NCI-H748 (cell line): ENCODE measurements around the gene MRPS18C.

ENCODE experiments used
- DNase-seq: peaks from one replicate; lab custom pipeline; 2025; ENCODE audit not compliant: unreplicated experiment; lab: John Stamatoyannopoulos, UW

The MRPS18C gene

DNA sequence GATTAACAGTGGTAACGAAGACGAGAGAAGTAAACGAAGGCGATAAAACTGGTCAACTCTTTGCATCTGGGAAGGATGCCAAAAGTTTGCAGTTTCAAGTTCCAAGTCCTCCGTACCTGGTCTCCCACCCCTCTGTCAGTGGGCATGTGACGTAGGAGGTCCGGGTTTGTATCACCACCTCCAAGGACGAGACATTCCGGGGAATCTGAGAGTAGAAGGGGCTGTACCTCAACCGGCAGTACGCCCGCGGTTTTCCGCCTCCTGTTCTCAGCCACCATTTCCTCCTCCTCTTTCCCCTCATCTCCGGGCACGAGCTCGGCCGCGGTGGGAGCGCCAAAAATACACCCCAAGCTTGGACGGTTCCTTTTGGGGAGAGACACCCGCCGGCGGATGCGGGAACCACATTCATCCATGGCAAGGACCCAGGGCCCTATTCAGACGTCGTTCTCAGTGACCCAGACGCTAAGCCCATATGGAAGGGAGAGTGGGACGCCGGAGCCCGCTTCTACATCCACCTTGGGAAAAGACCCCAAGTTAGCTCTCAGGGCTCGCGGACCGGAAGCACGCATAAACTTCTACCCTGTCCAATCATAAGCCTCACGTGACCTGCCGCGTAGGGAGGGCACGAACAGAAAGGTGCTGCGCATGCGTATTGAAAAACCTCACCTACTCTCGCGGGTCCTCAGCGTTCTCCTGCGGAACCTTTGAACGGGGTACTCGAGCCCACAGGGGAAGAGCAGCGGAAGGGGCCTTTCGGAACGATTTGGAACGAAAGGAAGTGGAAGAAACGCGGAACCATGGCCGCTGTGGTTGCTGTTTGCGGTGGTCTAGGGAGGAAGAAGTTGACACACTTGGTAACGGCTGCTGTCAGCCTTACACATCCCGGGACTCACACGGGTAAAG lies at the start of gene MRPS18C, which contains the start of gene HELQ:
Gene MRPS18C, plus strand, starts transcription at position 778 of the 903 bp plus-strand sequence. Its CDS starts 20 bp downstream, at position 798.
Gene HELQ, minus strand, starts transcription at position 543 of the 903 bp plus-strand sequence. Its CDS starts 130 bp downstream, at position 413.
- DNase-seq, result peak; percentile 97

DNA sequence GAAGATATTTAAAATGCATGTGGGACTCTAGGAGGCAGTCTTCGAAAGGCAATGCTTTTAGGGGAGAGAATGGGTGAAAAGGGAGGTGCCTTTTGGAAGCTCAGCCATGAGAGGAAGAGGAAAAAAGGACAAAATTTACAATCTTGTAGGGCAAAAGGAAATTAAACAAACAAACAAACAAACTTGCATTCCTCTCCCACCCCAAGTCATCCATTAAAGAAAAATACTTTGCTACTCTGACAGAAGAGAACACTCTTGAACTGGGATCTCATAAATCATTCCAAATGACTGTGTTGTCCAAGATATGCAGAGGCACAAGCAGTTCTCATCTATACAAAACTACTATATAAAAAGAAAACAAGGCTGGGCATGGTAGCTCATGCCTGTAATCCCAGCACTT lies 47.0 kb upstream of the MRPS18C start:
- no peak for DNase-seq

DNA sequence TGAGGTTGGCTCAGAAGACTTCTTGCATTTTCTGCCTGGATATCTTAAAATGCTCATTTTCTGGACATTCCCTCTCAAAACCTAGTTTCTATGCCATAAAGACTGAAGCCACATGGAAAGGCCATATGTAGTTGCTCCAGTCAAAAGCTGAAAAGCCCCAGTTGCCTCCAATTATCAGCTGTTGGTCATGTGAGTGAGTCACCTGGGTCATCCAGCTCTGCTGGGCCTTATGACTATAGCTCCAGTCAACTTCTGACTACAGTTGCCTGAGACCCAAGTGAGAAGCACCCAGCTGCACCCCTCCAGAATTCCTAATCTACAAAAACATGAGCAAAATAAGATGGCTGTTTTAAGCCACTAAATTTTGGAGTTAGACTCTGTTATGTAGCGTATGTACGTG lies 42.2 kb upstream of the MRPS18C start:
- DNase-seq, result no peak

DNA sequence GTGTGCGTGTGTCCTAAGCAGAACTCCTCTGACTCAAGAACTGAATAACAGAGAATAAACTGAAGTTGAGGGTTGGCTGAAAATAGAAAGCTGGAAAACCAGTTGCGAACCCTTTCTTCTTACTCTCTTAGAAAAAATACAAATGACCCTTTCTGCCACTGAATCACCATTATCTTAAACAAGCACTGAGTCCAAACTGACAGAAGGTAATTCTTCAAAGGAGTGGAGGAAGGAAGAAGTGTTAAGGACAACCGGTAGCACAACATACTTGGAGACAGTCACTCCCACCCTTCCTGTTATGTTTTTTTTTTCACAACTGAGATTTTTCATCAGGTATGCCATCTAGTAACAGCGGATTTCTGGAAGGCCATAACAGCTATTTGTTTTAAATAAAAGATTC lies 38.3 kb upstream of the MRPS18C start:
- DNase-seq, result no peak

DNA sequence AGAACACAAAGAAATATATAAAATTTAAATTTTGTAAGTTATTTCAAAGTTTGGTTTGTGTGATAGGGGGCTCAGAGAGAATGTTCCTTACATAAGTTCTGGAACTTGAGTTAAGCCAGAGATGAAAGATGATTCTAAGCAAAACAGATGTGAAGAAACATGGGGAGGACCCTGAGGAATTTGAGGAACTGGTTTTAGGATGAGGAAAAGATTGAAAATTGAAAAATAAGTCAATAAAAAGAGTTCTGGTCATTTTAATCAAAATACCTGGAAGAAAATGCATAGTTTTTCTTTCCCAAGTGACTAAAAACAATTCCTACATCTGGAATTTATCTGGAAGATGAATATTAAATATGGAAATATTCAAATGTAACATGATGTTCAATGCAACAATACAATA lies 37.6 kb upstream of the MRPS18C start:
- DNase-seq, result no peak

DNA sequence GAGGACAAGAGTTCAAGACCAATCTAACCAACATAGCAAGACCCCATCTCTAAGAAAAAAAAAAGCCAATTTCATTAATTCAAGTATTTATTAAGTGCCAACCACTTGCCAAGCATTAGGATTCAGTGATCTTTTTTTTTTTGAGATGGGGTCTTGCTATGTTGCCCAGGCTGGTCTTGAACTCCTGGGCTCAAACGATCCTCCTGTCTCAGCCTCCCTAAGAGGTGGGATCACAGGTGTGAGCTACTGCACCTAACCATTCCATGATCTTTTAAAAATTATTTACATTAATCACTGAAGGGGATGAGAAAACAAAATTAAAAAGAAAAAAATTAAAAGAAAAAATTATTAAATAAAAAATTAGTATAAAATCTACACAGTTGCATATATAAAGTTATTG lies 24.7 kb upstream of the MRPS18C start:
- no peak for DNase-seq

DNA sequence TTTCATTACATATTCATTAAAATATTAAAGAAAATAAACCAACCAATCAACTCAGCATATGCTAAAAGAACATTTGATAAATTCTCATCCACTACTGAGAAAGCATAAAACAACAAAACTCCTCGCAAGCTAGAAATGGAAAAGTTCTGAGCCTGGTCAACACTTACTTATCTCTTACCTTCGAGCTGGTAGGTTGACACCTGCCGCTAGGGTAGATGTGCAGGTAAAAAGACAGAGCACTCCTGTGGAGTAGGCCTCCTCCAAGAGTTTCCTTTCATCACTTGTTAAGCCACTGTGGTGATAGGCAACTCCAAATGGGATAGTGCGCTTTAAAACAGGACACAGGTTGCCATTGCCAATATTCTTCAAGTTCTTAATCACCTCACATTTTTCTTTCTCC lies 19.2 kb upstream of the MRPS18C start:
- DNase-seq, result no peak

DNA sequence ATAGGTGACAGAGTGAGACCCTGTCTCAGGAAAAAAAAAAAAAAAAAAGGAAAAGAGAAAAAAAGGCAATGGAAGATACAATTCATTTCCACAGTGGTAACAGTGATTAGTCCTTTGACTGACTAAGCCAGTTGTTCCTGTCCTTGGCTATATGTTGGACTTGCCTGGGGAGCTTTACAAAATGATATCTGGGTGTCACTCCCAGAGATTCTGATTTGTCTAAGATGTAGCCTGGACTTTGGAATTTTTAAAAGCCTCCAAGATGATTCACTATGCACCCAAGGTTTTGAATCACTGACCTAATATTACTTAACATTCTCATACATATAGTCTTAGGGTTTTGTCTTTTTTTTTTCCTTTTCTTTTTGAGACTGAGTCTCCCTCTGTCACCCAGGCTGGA lies 17.1 kb upstream of the MRPS18C start:
- DNase-seq, result no peak

DNA sequence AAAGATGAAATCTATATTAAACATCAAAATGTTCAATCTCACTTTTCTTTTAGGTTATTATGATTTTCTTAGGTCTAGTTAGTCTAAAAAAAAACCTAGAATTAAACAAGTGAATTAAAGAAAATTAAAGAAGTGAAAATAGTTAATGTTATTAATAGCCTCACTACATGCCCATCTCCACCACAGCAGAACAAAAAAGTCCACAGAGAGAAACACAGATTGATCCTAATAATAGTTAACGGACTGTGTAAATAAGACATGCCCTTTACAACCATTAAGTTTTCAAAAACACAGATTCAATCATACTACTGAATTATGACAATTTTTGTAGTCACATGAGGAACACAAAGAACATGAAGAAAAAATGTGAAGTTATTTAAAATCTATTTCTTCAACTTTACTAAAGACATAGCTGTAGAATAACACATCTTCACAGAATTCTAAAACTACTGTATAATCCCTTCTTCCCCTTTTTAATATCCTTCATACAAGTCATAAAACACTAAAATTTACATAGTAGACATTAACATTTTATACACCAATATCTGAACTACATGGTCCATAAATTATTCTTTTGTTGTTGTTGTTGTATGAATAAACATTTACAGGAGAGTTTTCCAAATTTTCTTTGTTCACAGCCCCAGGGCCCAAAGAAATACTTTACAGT lies 15.6 kb upstream of the MRPS18C start:
- DNase-seq, result no peak

DNA sequence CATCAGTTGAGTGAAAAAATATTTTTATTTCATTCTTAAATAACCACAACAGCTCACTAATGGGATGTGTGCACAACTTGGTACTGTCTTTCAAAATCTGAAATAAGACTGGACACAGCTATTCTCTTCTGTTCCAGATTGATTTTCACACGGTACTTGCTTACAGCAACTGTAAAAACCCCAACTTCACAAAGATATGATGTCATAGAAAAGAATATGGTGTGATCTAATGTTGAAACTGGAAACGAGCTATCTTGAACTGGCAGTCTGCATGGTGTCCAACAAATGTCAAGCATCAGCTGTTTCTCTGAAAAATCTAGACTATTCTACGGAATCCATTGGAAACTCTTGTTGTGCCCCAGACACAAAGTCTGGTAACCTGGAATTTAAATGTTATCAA lies 15.0 kb upstream of the MRPS18C start:
- DNase-seq, result no peak

DNA sequence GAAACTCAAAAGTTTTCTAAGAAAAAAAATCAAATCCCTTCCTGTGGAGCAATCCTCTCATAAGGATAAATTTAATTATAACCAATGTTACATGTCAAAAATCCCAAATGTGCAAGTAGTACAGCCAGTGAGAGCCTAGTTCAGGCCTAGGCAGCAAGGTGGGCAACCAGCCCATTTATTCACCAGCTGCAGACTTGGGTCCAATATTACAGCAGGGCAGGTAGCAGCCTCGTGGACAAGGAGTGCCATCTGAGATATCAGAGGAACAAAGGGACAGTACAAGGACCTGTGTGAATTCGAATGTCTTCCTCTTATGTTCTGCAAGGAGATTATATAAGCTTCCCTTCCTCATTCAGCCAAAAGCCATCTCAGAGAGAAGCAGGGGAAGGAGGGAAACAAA lies 6.8 kb upstream of the MRPS18C start:
- no peak for DNase-seq

DNA sequence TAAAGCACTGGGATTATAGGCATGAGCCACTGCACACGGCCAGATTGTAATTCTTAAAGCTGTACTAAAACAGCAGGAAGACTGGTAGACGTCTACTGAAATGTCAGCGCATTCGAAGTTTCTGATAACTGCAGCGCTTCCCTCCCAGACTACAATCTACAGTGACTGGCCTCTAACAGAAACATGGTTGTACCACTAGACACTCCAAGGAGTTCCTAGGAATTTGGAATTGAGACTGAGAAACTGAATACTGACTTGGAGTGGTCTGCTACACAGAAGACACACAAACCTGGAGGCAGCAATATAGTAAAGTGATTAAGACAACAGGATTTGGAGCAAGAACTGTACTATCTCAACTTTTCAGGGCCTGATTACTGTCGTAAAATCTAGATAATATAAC lies 1.2 kb upstream of the MRPS18C start:
- no peak for DNase-seq

DNA sequence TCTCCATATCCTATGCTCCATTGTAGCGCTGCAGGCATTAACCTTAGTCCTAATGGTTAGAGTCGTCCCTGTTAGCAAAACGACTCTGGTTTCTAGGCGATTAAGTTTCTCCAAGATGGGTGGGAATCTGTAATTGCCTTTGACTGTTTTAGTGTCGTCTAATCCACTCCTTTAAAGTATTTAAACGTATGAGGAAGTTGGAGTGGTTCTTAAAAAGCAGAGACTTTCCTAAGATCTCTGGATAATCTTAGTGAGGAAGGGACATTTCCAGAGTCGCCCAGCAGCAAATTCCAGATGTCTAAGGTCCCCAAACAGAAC lies 285 bp downstream of the MRPS18C start:
- DNase-seq, result no peak

DNA sequence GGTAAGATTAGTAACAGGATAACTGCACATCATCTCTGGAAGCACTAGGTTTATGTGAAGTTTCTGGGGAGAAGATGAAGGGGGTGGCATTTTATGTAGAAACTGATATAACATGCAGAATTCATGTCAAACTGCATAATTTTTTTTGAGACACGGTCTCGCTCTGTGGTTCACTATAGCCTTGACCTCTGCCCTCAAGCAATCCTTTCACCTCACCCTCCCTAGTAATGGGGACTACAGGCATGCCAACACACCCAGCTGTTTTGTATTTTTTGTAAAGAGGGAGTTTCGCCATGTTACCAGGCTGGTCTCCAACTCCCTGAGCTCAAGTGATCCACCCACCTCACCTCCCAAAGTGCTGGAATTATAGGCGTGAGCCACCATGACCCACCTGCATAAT lies 17.6 kb downstream of the MRPS18C start:
- no peak for DNase-seq

DNA sequence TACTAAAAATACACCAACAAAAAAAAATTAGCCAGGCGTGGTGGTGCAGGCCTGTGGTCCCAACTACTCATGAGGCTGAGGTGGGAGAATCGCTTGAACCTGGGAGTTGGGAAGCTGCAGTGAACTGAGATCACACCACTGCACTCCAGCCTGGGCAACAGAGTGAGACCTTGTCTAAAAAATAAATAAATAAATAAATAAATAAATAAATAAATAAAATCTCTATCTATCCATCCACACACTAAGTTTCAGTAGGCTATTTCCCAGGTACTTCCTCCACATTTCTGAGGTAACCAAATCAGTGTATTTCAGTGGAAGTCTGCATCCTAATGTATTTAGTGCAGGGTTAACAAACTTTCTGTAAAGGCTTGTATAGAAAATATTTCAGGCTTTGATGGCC lies 18.1 kb downstream of the MRPS18C start:
- DNase-seq, result no peak

DNA sequence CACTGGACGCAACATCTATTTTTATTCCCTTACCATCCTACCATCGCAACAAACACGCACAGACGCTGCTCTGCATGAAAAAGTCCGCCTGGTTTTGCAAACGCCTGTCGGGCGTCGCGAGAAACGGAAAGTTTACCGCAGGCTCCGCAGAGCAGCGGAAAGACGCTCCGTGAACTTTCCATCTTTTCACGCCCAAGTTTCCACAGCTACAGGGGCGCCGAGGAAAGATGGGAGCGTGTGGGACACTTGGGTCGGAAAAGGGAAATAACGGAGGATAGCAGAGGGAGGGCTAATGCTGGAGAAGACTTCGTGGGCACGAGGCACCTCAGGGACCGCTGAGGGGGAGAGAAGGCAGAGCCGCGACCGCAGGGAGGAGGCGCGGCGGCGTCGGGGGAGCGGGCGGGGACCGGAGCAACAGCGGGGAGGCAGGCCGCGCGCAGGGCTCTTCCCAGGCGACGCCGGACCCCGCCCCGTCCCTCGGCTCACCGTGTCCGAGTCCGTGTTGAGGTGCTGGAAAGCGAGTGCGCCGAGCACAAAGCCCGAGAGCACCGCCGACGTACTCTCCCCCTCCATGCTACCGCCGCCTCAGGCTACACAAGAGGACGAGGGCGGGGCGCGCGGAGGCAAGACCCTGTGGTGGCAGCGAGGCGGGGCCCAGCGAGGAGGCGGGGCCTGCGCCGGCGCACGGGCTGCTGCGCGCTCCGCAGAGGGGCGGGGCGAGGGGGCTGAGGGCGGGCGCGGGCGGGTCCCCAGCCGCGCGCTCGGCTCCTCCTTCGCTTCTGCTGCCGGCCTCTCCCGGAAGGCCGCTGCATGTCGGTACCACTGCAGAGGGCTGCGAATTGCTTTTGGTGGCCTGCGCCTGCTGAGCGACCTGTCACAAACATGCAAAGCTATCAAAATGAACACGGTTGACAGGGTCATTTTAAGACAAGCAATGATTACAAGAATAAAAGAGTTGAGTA lies 28.9 kb downstream of the MRPS18C start, which contains the start of gene ABRAXAS1:
Gene ABRAXAS1, minus strand, starts transcription at position 601 of the 962 bp plus-strand sequence. Its CDS starts 28 bp downstream, at position 573.
- DNase-seq, result peak; percentile 94

DNA sequence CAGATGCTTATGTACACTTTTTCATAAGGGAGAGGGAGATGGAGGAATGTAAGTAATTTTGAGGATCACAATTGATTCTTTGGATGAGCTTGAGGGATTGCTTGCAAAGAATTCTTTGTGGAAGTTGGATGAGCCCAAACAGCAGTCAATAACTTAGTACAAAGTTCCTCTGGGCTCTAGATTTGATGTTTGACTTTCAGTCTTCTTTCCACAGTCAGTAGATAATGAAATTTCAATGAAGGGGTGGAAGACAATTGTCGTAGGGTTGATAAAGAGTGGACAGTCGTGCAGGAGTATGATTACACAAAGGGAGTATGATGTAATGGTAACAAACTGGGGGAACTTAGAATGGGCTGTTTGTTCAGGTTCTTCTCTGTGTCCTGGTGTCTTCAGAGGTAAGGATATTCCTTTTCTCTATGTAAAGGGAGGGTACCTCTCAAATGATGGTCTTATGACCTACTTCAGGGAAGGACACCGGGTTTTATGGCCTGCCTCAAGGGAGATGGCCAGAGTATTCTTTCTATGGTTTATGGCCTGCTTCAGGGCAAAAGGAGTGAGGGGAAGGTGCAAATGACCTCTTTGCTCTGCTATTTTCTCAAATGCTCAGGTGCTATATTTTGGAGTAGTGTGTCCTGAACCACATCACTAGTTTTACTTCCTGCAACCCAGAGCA lies 30.7 kb downstream of the MRPS18C start:
- DNase-seq, result no peak

DNA sequence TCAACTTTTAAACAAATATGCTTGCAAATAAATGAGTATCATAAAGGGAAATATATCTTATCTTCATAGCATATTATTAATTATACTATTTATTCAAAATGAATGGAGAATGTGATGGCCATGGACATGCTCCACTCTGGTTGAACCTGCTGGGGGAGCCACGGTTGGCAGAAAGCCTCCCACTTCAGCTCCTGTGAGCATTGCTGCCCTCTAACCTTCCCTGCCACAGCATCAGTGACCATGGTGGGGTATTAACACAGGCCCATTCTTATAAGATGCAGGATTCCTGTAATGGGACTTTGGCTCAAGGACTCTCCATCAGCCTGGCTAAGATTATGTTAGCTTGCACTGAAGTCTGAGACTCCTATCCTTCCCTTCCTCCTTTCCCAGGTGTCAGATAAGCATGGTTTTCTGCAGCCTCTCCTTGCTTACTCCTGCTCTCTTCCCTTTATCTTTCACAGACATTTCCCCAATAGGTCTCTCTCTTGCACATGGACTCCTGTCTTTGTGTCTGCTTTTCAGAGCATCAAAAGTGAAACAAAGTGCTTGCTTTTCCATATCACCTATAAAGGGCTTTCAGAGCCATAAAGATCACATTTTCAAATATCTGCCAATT lies 34.0 kb downstream of the MRPS18C start:
- no peak for DNase-seq

DNA sequence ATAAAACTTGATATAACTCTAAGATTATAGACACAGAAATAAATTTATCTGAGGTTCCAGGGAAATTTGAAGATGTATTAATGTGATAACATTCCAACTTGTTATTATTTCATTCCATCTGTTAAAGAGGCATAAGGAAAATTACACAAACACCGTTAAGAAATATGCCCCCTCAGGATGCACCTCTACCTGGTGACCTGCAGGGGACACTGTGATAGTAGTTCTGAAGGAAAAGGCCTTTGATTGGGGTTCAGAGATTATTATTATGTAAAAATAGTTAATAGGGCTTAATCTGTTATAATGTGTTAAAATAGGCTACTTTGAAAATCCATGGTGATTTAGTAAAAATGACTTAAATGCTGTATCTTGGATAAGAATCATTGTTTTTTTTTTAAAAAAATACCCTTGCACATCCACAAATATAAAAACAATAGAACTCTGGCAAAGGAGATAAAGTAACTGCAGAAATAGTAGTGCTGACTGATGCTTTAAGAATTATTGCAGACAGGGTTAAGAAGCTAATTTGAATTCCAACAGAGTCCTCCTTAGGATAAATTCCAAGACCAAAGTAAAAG lies 35.1 kb downstream of the MRPS18C start:
- peak; percentile 22 for DNase-seq
